ENCODE measurements around the gene INPP5A.
"Not testable (repeated sequence)": the region's sequence is repeated elsewhere in the genome, so short reads cannot be mapped to it uniquely, and the experiment has no call there.

Gene INPP5A

GRCh38 chr10:132726194-132726593, 188.6 kb downstream of the INPP5A start:
- no peak for DNase-seq (ENCODE audit: low spot score)

GRCh38 chr10:132726951-132727350, 189.4 kb downstream of the INPP5A start:
- no peak for DNase-seq (ENCODE audit: low spot score)

GRCh38 chr10:132727411-132727810, 189.8 kb downstream of the INPP5A start:
- no peak for DNase-seq (ENCODE audit: low spot score)

- no peak for DNase-seq (ENCODE audit: low spot score)
Measured at GRCh38 chr10:132728321-132728720, 190.7 kb downstream of the INPP5A start.

- DNase-seq (ENCODE audit: low spot score): no peak
Measured at GRCh38 chr10:132728741-132729140, 191.2 kb downstream of the INPP5A start.

- DNase-seq (ENCODE audit: low spot score): no peak
Measured at GRCh38 chr10:132729810-132730572, 192.4 kb downstream of the INPP5A start.

GRCh38 chr10:132730573-132730953, 193.0 kb downstream of the INPP5A start:
- DNase-seq (ENCODE audit: low spot score): no peak

- DNase-seq (ENCODE audit: low spot score): no peak
Measured at GRCh38 chr10:132732518-132732917, 194.9 kb downstream of the INPP5A start.

GRCh38 chr10:132733926-132734325, 196.3 kb downstream of the INPP5A start:
- no peak for DNase-seq (ENCODE audit: low spot score)

- DNase-seq (ENCODE audit: low spot score): no peak
Measured at GRCh38 chr10:132735341-132735775, 197.8 kb downstream of the INPP5A start.

GRCh38 chr10:132735923-132736391, 198.4 kb downstream of the INPP5A start:
- DNase-seq (ENCODE audit: low spot score): no peak

- no peak for DNase-seq (ENCODE audit: low spot score)
Measured at GRCh38 chr10:132737390-132738048, 199.9 kb downstream of the INPP5A start.

GRCh38 chr10:132738454-132739224, 201.1 kb downstream of the INPP5A start:
- DNase-seq (ENCODE audit: low spot score): no peak

GRCh38 chr10:132739225-132739613, 201.6 kb downstream of the INPP5A start:
- no peak for DNase-seq (ENCODE audit: low spot score)

GRCh38 chr10:132740588-132740987, 203.0 kb downstream of the INPP5A start:
- no peak for DNase-seq (ENCODE audit: low spot score)

- no peak for DNase-seq (ENCODE audit: low spot score)
Measured at GRCh38 chr10:132742167-132742836, 204.7 kb downstream of the INPP5A start.

- no peak for DNase-seq (ENCODE audit: low spot score)
Measured at GRCh38 chr10:132742837-132743194, 205.2 kb downstream of the INPP5A start.

- not testable (repeated sequence) for DNase-seq (ENCODE audit: low spot score)
Measured at GRCh38 chr10:132743196-132743924, 205.8 kb downstream of the INPP5A start.

GRCh38 chr10:132743925-132744490, 206.4 kb downstream of the INPP5A start:
- no peak for DNase-seq (ENCODE audit: low spot score)

GRCh38 chr10:132744839-132745238, 207.3 kb downstream of the INPP5A start:
- DNase-seq (ENCODE audit: low spot score): no peak

GRCh38 chr10:132745511-132745910, 207.9 kb downstream of the INPP5A start:
- no peak for DNase-seq (ENCODE audit: low spot score)
